Measurements from ENCODE around the gene CEP112. TPM values are rescaled to one million over a fixed set of nuclear protein-coding genes. Genes with fewer than 3 reads are reported as not detected.

CEP112 gene
- total and polyA plus RNA-seq, 2 of the 13 experiments (the other 11 are each of a cell fraction or from before 2014, with no cell fraction given) = 1.2 to 3.4 TPM

GRCh38 chr17:66191593-66192377, at the start of gene CEP112 (continued):
- TF ChIP-seq CTCF (CRISPR knock-in tag; IDR thresholded peaks at IDR 0.05) (no peak), ZFX (CRISPR knock-in tag; IDR thresholded peaks at IDR 0.05; ENCODE audit: low read depth) (peak; percentile 96), ZNF503 (CRISPR knock-in tag; IDR thresholded peaks at IDR 0.05) (peak; percentile 64), TOE1 (CRISPR knock-in tag; IDR thresholded peaks at IDR 0.05) (no peak), ZFP36 (IDR thresholded peaks at IDR 0.05; ENCODE audit: borderline replicate concordance, low read depth, low read length, partially characterized antibody) (no peak), ZNF580 (CRISPR knock-in tag; IDR thresholded peaks at IDR 0.05; ENCODE audit: borderline replicate concordance, low read depth) (0 out of 2 replicates have a peak, but pooled peaks have one; percentile 58), ZNF597 (CRISPR knock-in tag; IDR thresholded peaks at IDR 0.05) (no peak; the same call in 1 of the 2 replicates), ZNF564 (CRISPR knock-in tag; IDR thresholded peaks at IDR 0.05) (no peak), FOXP4 (CRISPR knock-in tag; IDR thresholded peaks at IDR 0.05) (peak; percentile 8; the same call in 1 of the 2 replicates), ELF1 (CRISPR knock-in tag; IDR thresholded peaks at IDR 0.05) (peak; percentile 74), RFX5 (IDR thresholded peaks at IDR 0.05; ENCODE audit: low read depth, low read length) (peak; percentile 81), NCOA2 (CRISPR knock-in tag; IDR thresholded peaks at IDR 0.05) (peak; percentile 0; the same call in 1 of the 2 replicates), PLSCR1 (CRISPR knock-in tag; IDR thresholded peaks at IDR 0.05; ENCODE audit: borderline replicate concordance) (no peak)

Measured in HepG2 (cell line).